ENCODE measurements around the gene RASGEF1C. TPM values are rescaled to one million over a fixed set of nuclear protein-coding genes. Genes with fewer than 3 reads are reported as not detected.

RASGEF1C gene
- total and polyA plus RNA-seq, 2 experiments from 2014 or later: 0.40 to 0.42 TPM

DNA sequence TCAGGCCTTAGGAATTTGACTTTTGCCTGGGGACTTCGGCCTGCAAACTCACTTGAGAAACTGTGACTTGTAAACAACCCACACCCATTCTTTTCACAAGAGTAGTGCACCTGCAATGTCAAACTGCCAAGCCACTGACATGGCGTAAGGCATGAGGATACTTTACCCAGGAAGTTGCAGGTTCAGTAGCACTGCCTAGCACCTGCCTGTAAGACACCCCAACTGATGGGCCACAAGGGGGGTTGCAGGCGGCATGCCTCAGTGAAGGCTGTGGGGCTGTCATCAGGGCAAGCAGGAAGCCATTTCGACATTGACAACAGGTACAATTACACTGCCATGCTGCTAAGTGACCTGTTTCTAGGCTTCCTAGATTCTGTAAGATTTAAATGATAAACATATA, 41.3 kb upstream of the RASGEF1C start:
- no peak for TF ChIP-seq POLR2AphosphoS5 (IDR thresholded peaks at IDR 0.05; ENCODE audit: low read depth)
- TF ChIP-seq, protein P1, sequence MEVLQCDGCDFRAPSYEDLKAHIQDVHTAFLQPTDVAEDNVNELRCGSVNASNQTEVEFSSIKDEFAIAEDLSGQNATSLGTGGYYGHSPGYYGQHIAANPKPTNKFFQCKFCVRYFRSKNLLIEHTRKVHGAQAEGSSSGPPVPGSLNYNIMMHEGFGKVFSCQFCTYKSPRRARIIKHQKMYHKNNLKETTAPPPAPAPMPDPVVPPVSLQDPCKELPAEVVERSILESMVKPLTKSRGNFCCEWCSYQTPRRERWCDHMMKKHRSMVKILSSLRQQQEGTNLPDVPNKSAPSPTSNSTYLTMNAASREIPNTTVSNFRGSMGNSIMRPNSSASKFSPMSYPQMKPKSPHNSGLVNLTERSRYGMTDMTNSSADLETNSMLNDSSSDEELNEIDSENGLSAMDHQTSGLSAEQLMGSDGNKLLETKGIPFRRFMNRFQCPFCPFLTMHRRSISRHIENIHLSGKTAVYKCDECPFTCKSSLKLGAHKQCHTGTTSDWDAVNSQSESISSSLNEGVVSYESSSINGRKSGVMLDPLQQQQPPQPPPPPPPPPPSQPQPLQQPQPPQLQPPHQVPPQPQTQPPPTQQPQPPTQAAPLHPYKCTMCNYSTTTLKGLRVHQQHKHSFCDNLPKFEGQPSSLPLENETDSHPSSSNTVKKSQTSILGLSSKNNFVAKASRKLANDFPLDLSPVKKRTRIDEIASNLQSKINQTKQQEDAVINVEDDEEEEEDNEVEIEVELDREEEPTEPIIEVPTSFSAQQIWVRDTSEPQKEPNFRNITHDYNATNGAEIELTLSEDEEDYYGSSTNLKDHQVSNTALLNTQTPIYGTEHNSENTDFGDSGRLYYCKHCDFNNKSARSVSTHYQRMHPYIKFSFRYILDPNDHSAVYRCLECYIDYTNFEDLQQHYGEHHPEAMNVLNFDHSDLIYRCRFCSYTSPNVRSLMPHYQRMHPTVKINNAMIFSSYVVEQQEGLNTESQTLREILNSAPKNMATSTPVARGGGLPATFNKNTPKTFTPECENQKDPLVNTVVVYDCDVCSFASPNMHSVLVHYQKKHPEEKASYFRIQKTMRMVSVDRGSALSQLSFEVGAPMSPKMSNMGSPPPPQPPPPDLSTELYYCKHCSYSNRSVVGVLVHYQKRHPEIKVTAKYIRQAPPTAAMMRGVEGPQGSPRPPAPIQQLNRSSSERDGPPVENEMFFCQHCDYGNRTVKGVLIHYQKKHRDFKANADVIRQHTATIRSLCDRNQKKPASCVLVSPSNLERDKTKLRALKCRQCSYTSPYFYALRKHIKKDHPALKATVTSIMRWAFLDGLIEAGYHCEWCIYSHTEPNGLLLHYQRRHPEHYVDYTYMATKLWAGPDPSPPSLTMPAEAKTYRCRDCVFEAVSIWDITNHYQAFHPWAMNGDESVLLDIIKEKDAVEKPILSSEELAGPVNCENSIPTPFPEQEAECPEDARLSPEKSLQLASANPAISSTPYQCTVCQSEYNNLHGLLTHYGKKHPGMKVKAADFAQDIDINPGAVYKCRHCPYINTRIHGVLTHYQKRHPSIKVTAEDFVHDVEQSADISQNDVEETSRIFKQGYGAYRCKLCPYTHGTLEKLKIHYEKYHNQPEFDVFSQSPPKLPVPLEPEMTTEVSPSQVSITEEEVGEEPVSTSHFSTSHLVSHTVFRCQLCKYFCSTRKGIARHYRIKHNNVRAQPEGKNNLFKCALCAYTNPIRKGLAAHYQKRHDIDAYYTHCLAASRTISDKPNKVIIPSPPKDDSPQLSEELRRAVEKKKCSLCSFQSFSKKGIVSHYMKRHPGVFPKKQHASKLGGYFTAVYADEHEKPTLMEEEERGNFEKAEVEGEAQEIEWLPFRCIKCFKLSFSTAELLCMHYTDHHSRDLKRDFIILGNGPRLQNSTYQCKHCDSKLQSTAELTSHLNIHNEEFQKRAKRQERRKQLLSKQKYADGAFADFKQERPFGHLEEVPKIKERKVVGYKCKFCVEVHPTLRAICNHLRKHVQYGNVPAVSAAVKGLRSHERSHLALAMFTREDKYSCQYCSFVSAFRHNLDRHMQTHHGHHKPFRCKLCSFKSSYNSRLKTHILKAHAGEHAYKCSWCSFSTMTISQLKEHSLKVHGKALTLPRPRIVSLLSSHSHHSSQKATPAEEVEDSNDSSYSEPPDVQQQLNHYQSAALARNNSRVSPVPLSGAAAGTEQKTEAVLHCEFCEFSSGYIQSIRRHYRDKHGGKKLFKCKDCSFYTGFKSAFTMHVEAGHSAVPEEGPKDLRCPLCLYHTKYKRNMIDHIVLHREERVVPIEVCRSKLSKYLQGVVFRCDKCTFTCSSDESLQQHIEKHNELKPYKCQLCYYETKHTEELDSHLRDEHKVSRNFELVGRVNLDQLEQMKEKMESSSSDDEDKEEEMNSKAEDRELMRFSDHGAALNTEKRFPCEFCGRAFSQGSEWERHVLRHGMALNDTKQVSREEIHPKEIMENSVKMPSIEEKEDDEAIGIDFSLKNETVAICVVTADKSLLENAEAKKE (CRISPR knock-in tag; IDR thresholded peaks at IDR 0.05): no peak
- TF ChIP-seq ZNF331 (CRISPR knock-in tag; IDR thresholded peaks at IDR 0.05; ENCODE audit: low read depth): no peak
- no peak for TF ChIP-seq NANOG (IDR thresholded peaks at IDR 0.05; ENCODE audit: borderline replicate concordance)
- TF ChIP-seq, protein P2, sequence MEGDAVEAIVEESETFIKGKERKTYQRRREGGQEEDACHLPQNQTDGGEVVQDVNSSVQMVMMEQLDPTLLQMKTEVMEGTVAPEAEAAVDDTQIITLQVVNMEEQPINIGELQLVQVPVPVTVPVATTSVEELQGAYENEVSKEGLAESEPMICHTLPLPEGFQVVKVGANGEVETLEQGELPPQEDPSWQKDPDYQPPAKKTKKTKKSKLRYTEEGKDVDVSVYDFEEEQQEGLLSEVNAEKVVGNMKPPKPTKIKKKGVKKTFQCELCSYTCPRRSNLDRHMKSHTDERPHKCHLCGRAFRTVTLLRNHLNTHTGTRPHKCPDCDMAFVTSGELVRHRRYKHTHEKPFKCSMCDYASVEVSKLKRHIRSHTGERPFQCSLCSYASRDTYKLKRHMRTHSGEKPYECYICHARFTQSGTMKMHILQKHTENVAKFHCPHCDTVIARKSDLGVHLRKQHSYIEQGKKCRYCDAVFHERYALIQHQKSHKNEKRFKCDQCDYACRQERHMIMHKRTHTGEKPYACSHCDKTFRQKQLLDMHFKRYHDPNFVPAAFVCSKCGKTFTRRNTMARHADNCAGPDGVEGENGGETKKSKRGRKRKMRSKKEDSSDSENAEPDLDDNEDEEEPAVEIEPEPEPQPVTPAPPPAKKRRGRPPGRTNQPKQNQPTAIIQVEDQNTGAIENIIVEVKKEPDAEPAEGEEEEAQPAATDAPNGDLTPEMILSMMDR (conservative IDR thresholded peaks at IDR 0.05; ENCODE audit: low read depth in 2 of 2): no peak
- TF ChIP-seq, protein P3, sequence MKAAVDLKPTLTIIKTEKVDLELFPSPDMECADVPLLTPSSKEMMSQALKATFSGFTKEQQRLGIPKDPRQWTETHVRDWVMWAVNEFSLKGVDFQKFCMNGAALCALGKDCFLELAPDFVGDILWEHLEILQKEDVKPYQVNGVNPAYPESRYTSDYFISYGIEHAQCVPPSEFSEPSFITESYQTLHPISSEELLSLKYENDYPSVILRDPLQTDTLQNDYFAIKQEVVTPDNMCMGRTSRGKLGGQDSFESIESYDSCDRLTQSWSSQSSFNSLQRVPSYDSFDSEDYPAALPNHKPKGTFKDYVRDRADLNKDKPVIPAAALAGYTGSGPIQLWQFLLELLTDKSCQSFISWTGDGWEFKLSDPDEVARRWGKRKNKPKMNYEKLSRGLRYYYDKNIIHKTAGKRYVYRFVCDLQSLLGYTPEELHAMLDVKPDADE (IDR thresholded peaks at IDR 0.05): no peak
- no peak for TF ChIP-seq STAT1 (IDR thresholded peaks at IDR 0.05; ENCODE audit: unreplicated experiment)
- TF ChIP-seq EZH2 (IDR thresholded peaks at IDR 0.05; ENCODE audit: low read depth, unreplicated experiment): no peak
- TF ChIP-seq EZH2phosphoT487 (IDR thresholded peaks at IDR 0.05; ENCODE audit: unreplicated experiment): no peak
- TF ChIP-seq CREB1 (CRISPR knock-in tag; IDR thresholded peaks at IDR 0.05; ENCODE audit: low read depth): no peak
- no peak for TF ChIP-seq JUNB (IDR thresholded peaks at IDR 0.05; ENCODE audit: unreplicated experiment)
- TF ChIP-seq ZNF114 (CRISPR knock-in tag; IDR thresholded peaks at IDR 0.05): no peak
- TF ChIP-seq, protein P4, sequence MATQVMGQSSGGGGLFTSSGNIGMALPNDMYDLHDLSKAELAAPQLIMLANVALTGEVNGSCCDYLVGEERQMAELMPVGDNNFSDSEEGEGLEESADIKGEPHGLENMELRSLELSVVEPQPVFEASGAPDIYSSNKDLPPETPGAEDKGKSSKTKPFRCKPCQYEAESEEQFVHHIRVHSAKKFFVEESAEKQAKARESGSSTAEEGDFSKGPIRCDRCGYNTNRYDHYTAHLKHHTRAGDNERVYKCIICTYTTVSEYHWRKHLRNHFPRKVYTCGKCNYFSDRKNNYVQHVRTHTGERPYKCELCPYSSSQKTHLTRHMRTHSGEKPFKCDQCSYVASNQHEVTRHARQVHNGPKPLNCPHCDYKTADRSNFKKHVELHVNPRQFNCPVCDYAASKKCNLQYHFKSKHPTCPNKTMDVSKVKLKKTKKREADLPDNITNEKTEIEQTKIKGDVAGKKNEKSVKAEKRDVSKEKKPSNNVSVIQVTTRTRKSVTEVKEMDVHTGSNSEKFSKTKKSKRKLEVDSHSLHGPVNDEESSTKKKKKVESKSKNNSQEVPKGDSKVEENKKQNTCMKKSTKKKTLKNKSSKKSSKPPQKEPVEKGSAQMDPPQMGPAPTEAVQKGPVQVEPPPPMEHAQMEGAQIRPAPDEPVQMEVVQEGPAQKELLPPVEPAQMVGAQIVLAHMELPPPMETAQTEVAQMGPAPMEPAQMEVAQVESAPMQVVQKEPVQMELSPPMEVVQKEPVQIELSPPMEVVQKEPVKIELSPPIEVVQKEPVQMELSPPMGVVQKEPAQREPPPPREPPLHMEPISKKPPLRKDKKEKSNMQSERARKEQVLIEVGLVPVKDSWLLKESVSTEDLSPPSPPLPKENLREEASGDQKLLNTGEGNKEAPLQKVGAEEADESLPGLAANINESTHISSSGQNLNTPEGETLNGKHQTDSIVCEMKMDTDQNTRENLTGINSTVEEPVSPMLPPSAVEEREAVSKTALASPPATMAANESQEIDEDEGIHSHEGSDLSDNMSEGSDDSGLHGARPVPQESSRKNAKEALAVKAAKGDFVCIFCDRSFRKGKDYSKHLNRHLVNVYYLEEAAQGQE (IDR thresholded peaks at IDR 0.05; ENCODE audit: unreplicated experiment): no peak
- Histone ChIP-seq H3K27ac (ENCODE audit: low read depth) (no peak overlapping the region), H2AFZ (no peak overlapping the region), H3K27me3 (ENCODE audit: insufficient read depth) (no peaks in the 10 kb centered on the region), H3K79me2 (replicated peaks; ENCODE audit: insufficient read depth) (no peaks in the 10 kb centered on the region), H3K4me3 (no peak overlapping the region), H3K4me1 (ENCODE audit: insufficient read depth) (no peaks in the 10 kb centered on the region), H3K9me2 (ENCODE audit: insufficient read depth) (no peaks in the 10 kb centered on the region), H3K36me3 (ENCODE audit: insufficient read depth) (peaks cover 19% of the 10 kb centered on the region), H4K20me1 (replicated peaks; ENCODE audit: insufficient read depth) (no peaks in the 10 kb centered on the region), H3K4me2 (no peak overlapping the region), H3F3A (replicated peaks; ENCODE audit: low read depth) (no peaks in the 10 kb centered on the region)
- peaks cover 4% of the 10 kb centered on the region for H3K27me3 Mint-ChIP-seq (ENCODE audit: insufficient read depth, low read depth, poor library complexity)
- no peaks in the 10 kb centered on the region for H3K4me1 Mint-ChIP-seq
- H3K27ac Mint-ChIP-seq: no peak overlapping the region
- H3K9me3 Mint-ChIP-seq: peaks cover 47% of the 10 kb centered on the region
- peaks cover 86% of the 10 kb centered on the region for H3K36me3 Mint-ChIP-seq (ENCODE audit: low read depth)
- H3K4me3 Mint-ChIP-seq: no peak overlapping the region
- ATAC-seq (no peak), DNase-seq (ENCODE audit: low spot score) (no peak)

All from GM23338 (cell line).